Fibroblast of lung (primary cell): ENCODE results near the gene XPR1. TPM values are rescaled to one million over a fixed set of nuclear protein-coding genes. Genes with fewer than 3 reads are reported as not detected.

Experiments
- DNase-seq, 2 donors: peaks; one replicate each; pipeline versions ENCODE4 v3.0.0 to v3.0.0-alpha.2; 2010; ENCODE audit warnings: low read depth in 2 of 2
- H2AFZ ChIP-seq: 2 replicates; pipeline ENCODE4 v1.5.1; 2012; ENCODE audit warnings: low read length, control low read depth, inconsistent platforms
- H3K27ac ChIP-seq: 2 replicates; pipeline ENCODE4 v1.5.1; 2011; ENCODE audit warnings: low read length, control low read depth; ENCODE audit not compliant: insufficient read depth
- H3K27me3 ChIP-seq: 2 replicates; pipeline ENCODE4 v1.5.1; 2011; ENCODE audit warnings: mild to moderate bottlenecking, low read length; ENCODE audit not compliant: control insufficient read depth, insufficient read depth
- H3K36me3 ChIP-seq: 2 replicates; pipeline ENCODE4 v1.5.1; 2011; ENCODE audit warnings: low read length; ENCODE audit not compliant: control insufficient read depth, insufficient read depth
- H3K4me1 ChIP-seq: 2 replicates; pipeline ENCODE4 v1.5.1; 2011; ENCODE audit warnings: low read length; ENCODE audit not compliant: control insufficient read depth, insufficient read depth; ENCODE audit errors: extremely low read depth
- H3K4me2 ChIP-seq: 2 replicates; pipeline ENCODE4 v1.5.1; 2011; ENCODE audit warnings: low read length, control low read depth; ENCODE audit not compliant: insufficient read depth; ENCODE audit errors: extremely low read depth
- H3K4me3 ChIP-seq, 4 experiments: fragments of 200-600 bp in 1 of 4; sonication (generic) in 1 of 4; replicated peaks in 1 of 4; 2 replicates each; pipeline ENCODE4 v1.5.1; 2011 to 2016; ENCODE audit warnings: low read length in 4 of 4, low read depth in 3 of 4, mild to moderate bottlenecking in 3 of 4, control low read depth in 2 of 4, inconsistent platforms in 1 of 4, mixed read lengths in 1 of 4; ENCODE audit not compliant: insufficient read depth in 1 of 4; ENCODE audit errors: control extremely low read depth in 1 of 4
- H3K79me2 ChIP-seq: 2 replicates; pipeline ENCODE4 v1.5.1; 2012; ENCODE audit warnings: mild to moderate bottlenecking, low read length, inconsistent platforms; ENCODE audit not compliant: control insufficient read depth, insufficient read depth
- H3K9ac ChIP-seq: 2 replicates; pipeline ENCODE4 v1.5.1; 2011; ENCODE audit warnings: mild to moderate bottlenecking, low read length, control low read depth; ENCODE audit not compliant: insufficient read depth
- H3K9me3 ChIP-seq: 2 replicates; pipeline ENCODE4 v1.5.1; 2012; ENCODE audit warnings: low read depth, low read length; ENCODE audit not compliant: control insufficient read depth, insufficient read depth
- H4K20me1 ChIP-seq: 2 replicates; pipeline ENCODE4 v1.5.1; 2011; ENCODE audit warnings: low read length; ENCODE audit not compliant: control insufficient read depth, insufficient read depth; ENCODE audit errors: extremely low read depth
- EZH2 ChIP-seq: IDR thresholded peaks from 2 replicates; pipeline ENCODE4 v1.5.1; 2012; ENCODE audit warnings: low read length, control low read depth, mild to moderate bottlenecking; ENCODE audit errors: missing control alignments
- polyA plus RNA-seq, 2 donors: library from polyadenylated mRNA; depleted of rRNA in 1 of 2; stranded (reverse) in 1 of 2; unstranded in 1 of 2; fragments of >200 nt; gene quantifications; 2 replicates each; pipeline ENCODE4 v1.2.1, GENCODE V29; 2011 to 2012; ENCODE audit warnings: missing spikeins in 1 of 2
- total RNA-seq: library from RNA; depleted of rRNA; stranded (reverse); fragments of >200 nt; gene quantifications from 2 replicates; pipeline ENCODE4 v1.2.1, GENCODE V29; 2014
- TF ChIP-seq, protein P1 (sequence below), 2 donors: IDR thresholded peaks in 1 of 2; conservative IDR thresholded peaks in 1 of 2; 1 replicate in 1 of 2; 2 replicates in 1 of 2; pipeline ENCODE4 v1.5.1; 2011 to 2012; ENCODE audit warnings: low read length in 2 of 2, control low read depth in 1 of 2, inconsistent platforms in 1 of 2, low read depth in 1 of 2, mild to moderate bottlenecking in 1 of 2

XPR1 gene
- total and polyA plus RNA-seq, 2 donors (not counting 1 experiment from before 2014, with no cell fraction given), result 18.4 to 31.5 TPM

DNA sequence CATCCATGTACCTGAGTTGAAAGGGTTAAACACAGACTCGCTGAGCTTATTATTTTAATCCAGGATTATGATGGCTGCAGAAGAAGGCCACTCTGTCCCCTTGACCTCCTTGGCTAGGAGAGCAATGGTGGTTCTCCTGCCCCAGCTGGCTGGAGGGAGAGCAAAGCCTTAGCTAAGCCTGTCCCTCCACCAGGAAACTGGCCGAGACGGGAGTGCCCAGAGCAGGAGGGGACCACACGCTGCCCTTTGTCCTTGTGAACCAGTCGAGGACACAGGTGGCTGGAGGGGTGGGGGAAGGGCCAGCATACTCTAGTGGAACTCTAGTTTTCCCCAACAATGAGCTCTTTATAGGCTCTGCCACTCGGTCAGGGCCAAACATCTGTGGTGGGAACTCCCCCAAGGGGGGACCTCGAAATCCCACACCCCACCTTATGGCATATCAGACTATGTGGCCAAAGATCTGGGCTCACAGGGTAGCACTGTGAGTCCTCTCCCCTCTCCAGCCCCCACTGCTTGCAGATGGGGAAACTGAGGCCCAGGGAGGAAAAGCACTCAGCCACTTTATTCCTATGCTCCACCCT is 293.7 kb downstream of the XPR1 start:
- Histone ChIP-seq H3K9me3 (no peaks in the 10 kb centered on the region), H3K9ac (no peak overlapping the region), H3K27ac (no peak overlapping the region), H3K27me3 (no peaks in the 10 kb centered on the region), H3K79me2 (no peaks in the 10 kb centered on the region), H3K4me3 (no peak overlapping the region), H3K36me3 (no peaks in the 10 kb centered on the region), H3K4me1 (peaks cover 2% of the 10 kb centered on the region), H3K4me2 (no peak overlapping the region), H2AFZ (no peak overlapping the region), H4K20me1 (no peaks in the 10 kb centered on the region)
- no peak for DNase-seq
- TF ChIP-seq EZH2, result no peak
- TF ChIP-seq, protein P1, sequence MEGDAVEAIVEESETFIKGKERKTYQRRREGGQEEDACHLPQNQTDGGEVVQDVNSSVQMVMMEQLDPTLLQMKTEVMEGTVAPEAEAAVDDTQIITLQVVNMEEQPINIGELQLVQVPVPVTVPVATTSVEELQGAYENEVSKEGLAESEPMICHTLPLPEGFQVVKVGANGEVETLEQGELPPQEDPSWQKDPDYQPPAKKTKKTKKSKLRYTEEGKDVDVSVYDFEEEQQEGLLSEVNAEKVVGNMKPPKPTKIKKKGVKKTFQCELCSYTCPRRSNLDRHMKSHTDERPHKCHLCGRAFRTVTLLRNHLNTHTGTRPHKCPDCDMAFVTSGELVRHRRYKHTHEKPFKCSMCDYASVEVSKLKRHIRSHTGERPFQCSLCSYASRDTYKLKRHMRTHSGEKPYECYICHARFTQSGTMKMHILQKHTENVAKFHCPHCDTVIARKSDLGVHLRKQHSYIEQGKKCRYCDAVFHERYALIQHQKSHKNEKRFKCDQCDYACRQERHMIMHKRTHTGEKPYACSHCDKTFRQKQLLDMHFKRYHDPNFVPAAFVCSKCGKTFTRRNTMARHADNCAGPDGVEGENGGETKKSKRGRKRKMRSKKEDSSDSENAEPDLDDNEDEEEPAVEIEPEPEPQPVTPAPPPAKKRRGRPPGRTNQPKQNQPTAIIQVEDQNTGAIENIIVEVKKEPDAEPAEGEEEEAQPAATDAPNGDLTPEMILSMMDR (conservative IDR thresholded peaks at IDR 0.05 in 1 of 2, IDR thresholded peaks at IDR 0.05 in 1 of 2; ENCODE audit: low read depth in 1 of 2, low read length in 2 of 2), result no peak

DNA sequence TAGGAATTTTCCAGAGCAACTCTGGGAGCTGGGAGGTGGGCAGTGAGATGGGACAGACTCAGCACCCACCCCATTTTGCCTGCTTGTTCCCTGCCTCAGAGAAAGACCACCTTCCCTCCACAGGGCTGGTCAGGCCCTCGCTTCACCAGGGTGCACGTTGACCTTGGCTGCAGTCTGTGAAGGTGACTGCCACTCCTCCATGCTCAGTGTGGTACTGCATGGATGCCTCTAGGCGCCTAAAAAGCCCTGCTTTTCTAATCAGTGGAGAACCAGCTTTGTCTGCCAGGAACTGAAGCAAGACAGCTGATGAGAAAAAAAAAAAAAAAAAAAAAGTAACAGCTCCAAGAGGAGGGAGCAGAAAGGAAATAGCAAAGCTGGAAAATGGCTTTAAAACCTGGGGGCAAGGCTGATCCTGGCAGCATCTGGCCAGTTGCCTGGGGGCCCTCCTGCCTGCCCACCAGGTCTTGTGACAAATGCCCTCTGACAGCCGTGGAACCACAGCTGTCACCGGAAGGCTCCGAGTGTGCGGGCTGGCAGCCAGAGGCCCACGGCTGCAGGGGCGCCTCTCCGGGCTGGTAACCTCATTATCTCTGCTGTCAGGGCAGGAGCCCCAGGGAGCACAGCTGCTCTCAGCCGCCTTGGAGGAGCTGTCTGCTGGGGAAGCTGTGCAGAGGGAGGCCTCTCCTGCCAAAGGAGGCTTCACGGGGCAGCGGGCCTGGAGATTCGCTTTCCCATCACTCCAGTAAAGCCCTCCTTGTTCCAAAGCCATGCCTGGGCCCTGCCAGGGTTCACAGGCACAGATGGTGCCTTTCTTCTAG is 294.6 kb downstream of the XPR1 start:
- H3K27me3 ChIP-seq, result no peaks in the 10 kb centered on the region
- H3K9me3 ChIP-seq, result no peaks in the 10 kb centered on the region
- H3K9ac ChIP-seq, result no peak overlapping the region
- H3K4me3 ChIP-seq, result peak overlapping the region in 1 of 4 experiments; percentile 20
- H3K36me3 ChIP-seq, result no peaks in the 10 kb centered on the region
- H3K79me2 ChIP-seq, result no peaks in the 10 kb centered on the region
- peak overlapping the region; percentile 7 for H3K4me2 ChIP-seq
- no peak overlapping the region for H2AFZ ChIP-seq
- H3K4me1 ChIP-seq, result peaks cover 2% of the 10 kb centered on the region
- TF ChIP-seq EZH2, result no peak
- TF ChIP-seq, protein P1 (conservative IDR thresholded peaks at IDR 0.05 in 1 of 2, IDR thresholded peaks at IDR 0.05 in 1 of 2; ENCODE audit: low read depth in 1 of 2, low read length in 2 of 2), result no peak
- no peaks in the 10 kb centered on the region for H4K20me1 ChIP-seq
- peak; percentile 42 to 66 for DNase-seq
- no peak overlapping the region for H3K27ac ChIP-seq

DNA sequence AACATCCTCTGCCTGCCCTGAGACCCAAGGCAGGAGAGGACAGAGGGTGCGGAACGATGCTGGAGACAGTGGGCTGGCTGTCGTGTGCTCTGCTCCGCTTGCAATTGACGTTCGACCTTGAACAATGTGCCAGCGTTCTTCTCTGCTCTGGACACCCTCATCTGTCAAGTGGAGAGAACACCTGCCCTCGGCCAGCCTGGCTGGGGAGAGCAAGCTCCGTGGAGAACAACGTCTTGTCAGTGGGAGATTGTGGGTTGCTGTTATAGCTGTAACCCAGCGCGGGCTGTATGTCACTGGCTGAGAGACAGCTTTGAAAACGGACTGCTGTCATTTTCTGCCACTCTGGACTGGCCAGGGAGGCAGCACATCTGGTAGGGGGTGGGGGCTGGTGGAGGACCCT is 295.5 kb downstream of the XPR1 start:
- no peak for TF ChIP-seq EZH2
- TF ChIP-seq, protein P1 (conservative IDR thresholded peaks at IDR 0.05 in 1 of 2, IDR thresholded peaks at IDR 0.05 in 1 of 2; ENCODE audit: low read depth in 1 of 2, low read length in 2 of 2), result no peak
- H3K27me3 ChIP-seq, result no peaks in the 10 kb centered on the region

More for the DNA sequence above, 295.5 kb downstream of the XPR1 start:
- no peaks in the 10 kb centered on the region for H3K79me2 ChIP-seq
- H3K4me1 ChIP-seq, result peaks cover 2% of the 10 kb centered on the region
- H3K9me3 ChIP-seq, result no peaks in the 10 kb centered on the region
- H4K20me1 ChIP-seq, result no peaks in the 10 kb centered on the region
- no peaks in the 10 kb centered on the region for H3K36me3 ChIP-seq
- DNase-seq, result no peak
- H3K9ac ChIP-seq, result no peak overlapping the region
- no peak overlapping the region for H3K4me3 ChIP-seq
- H2AFZ ChIP-seq, result no peak overlapping the region
- H3K4me2 ChIP-seq, result no peak overlapping the region
- no peak overlapping the region for H3K27ac ChIP-seq
